Measurements from ENCODE around the gene NOSTRIN. TPM values are rescaled to one million over a fixed set of nuclear protein-coding genes. Genes with fewer than 3 reads are reported as not detected.
"Not testable (repeated sequence)": the region's sequence is repeated elsewhere in the genome, so short reads cannot be mapped to it uniquely, and the experiment has no call there.

NOSTRIN gene
- total RNA-seq, 2 donors from 2014 or later: 14.9 to 56.1 TPM

DNA sequence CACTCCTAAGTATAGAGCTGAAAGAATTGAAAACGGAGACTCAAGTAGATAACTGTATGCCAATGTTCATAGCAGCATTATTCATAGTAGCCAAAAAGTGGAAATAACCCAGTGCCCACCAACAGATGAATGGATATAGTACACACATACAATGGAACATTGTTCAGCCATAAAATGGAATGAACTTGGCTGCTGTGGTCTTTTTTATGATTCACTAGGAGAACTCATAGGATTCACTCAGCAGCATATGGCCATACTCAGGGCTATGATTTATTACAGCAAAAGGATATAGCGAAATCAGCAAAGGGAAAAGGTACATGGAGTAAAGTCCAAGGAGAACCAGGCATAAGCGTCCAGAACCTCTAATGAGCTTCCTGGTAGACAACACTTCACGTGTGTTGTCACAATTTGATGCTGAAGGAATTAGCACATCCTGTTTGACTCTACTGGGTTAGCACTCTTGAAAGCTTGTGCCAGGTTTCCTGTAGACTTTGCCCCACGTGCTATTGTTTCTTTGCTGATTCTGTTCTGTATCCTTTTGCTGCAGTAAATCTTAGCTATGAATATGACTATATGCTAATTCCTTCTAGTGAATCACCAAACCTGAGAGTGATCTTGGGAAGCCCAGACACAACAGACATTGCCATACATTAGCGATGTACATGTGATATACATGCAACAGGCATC is 72.1 kb downstream of the NOSTRIN start:
- TF ChIP-seq POLR2A (IDR thresholded peaks at IDR 0.05) (no peak), POLR2AphosphoS5 (IDR thresholded peaks at IDR 0.05) (no peak), CTCF (IDR thresholded peaks at IDR 0.05) (no peak)
- no peak for DNase-seq (ENCODE audit: low spot score)
- no peaks in the 10 kb centered on the region for H3K27me3 ChIP-seq (replicated peaks; ENCODE audit: insufficient read depth)
- 97% methylated on average over 6 of the region's 6 CpGs for WGBS
- no peaks in the 10 kb centered on the region for H3K4me1 ChIP-seq (replicated peaks)
- H3K9me3 ChIP-seq: no peaks in the 10 kb centered on the region
- intact Hi-C loops (cut with DNase I): no loop called here
- H3K36me3 ChIP-seq: no peaks in the 10 kb centered on the region
- H3K27ac ChIP-seq: no peak overlapping the region
- no peak overlapping the region for H3K4me3 ChIP-seq

DNA sequence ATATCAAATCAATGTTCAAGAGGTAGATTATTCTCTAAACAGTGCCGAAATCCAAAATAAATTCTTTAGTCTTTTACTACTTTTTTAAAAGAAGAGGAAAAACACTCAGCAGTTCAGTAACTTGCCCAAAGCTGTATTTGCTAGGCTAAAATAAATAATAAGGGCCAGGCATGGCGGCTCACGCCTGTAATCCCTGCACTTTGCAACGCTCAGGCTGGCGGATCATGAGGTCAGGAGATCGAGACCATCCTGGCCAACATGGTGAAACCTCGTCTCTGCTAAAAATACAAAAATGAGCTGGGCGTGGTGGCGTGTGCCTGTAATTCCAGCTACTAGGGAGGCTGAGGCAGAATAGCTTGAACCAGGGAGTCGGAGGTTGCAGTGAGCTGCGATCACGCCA is 79.7 kb downstream of the NOSTRIN start:
- H3K4me3 ChIP-seq; H3K4me1 ChIP-seq (replicated peaks); DNase-seq (ENCODE audit: low spot score); H3K27me3 ChIP-seq (replicated peaks; ENCODE audit: insufficient read depth); H3K27ac ChIP-seq; H3K9me3 ChIP-seq; H3K36me3 ChIP-seq; intact Hi-C loops (cut with DNase I): not testable (repeated sequence)
- WGBS: 96% methylated on average over 12 of the region's 12 CpGs

DNA sequence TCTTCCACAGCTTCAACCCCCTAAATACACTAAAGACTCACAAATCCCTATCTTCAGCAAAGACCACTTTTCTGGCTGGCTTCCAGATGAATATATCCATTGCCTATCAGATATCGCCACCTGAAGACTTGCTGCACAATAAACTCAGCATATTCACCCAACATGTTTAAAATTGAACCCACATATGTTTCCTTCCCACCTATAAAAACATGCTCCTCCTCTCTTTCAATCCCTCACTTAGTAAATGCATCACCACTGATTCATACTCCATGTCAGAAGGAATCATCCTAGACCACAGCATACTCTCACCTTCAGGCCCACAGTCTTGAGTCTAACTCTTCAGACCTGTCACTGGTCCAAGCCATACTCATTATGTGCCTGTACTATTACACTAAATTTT is 82.5 kb downstream of the NOSTRIN start:
- H3K27me3 ChIP-seq (replicated peaks; ENCODE audit: insufficient read depth): no peaks in the 10 kb centered on the region
- no peaks in the 10 kb centered on the region for H3K4me1 ChIP-seq (replicated peaks)
- intact Hi-C loops (cut with DNase I): no loop called here
- no peaks in the 10 kb centered on the region for H3K9me3 ChIP-seq
- DNase-seq (ENCODE audit: low spot score): no peak
- TF ChIP-seq CTCF (IDR thresholded peaks at IDR 0.05) (no peak), POLR2AphosphoS5 (IDR thresholded peaks at IDR 0.05) (no peak), POLR2A (IDR thresholded peaks at IDR 0.05) (no peak)
- no peak overlapping the region for H3K4me3 ChIP-seq
- no peaks in the 10 kb centered on the region for H3K36me3 ChIP-seq
- WGBS: 100% methylated on average over 1 of the region's 1 CpG
- H3K27ac ChIP-seq: no peak overlapping the region

DNA sequence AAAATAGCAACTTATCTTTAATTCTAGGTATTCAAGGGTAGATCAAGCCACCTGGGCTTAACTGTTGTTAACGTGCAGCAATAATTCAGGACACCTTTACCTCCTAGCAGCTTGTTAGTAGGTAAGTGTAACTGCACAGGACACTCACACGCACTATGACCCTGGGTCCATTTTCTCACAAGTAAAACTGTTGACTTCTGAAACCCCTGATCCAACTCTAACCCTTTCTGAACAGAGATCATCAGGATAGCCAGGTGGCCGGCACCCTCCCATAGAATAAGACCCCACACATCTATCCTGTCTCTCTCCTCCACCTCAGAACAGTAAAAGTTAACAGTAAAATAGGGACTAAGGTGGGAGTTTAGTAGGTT is 87.2 kb downstream of the NOSTRIN start:
- intact Hi-C loops (cut with DNase I): no loop called here
- WGBS: 35% methylated on average over 3 of the region's 3 CpGs
- Histone ChIP-seq H3K27me3 (replicated peaks; ENCODE audit: insufficient read depth) (no peaks in the 10 kb centered on the region), H3K27ac (no peak overlapping the region), H3K4me1 (replicated peaks) (no peaks in the 10 kb centered on the region), H3K9me3 (no peaks in the 10 kb centered on the region), H3K4me3 (no peak overlapping the region), H3K36me3 (no peaks in the 10 kb centered on the region)
- TF ChIP-seq POLR2A (IDR thresholded peaks at IDR 0.05) (no peak), CTCF (IDR thresholded peaks at IDR 0.05) (no peak), POLR2AphosphoS5 (IDR thresholded peaks at IDR 0.05) (no peak)
- DNase-seq (ENCODE audit: low spot score): no peak

DNA sequence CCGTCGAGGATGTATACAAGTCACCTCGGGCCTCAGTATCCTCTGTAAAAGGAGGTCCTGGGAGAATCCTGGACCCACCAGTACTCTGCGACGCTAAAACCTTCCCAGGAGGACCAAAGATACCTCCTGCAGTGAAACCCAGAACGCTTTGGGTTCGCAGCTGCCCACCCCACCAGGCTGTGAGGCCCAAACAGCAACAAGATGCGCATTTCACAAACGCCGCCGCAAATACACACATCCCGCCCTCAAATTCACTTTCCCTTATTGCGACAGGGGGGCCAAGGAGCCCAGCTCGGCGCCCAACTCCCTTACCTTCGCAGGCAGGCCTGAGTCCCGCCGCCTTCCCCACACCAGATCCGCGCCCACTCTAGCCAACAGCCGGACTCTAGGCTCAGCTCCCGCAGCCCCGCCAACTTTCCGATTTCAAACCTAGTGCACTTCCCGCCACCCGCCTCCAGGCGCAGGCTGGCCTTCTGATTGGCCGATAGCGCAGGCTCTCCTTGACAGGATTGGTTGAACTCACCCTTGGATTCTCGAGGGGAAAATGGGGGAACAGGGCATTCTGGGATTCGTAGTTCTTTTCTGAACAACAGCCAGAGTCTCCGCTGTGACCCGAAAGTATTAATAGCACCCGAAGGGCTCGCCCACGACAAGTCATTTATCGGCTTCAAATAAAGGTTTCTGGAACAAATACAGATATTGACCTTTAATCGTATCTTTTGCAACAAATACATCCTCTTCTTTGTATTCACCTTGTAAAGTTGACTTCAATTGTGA is 87.8 kb downstream of the NOSTRIN start, which contains the start of gene SPC25:
Gene SPC25, minus strand, starts transcription at position 425 of the 777 bp plus-strand sequence. CDS start 911 bp downstream, outside the sequence.
- WGBS: under 1% methylated on average over 38 of the region's 38 CpGs
- intact Hi-C loops (cut with DNase I): no loop called here
- H3K27me3 ChIP-seq (replicated peaks; ENCODE audit: insufficient read depth): no peaks in the 10 kb centered on the region
- H3K27ac ChIP-seq: no peak within 1 kb of the TSS
- no peak for TF ChIP-seq POLR2A (IDR thresholded peaks at IDR 0.05)
- peak in 2 of 4 experiments; percentile 43 to 56 for TF ChIP-seq CTCF (IDR thresholded peaks at IDR 0.05)
- peak; percentile 74 for TF ChIP-seq POLR2AphosphoS5 (IDR thresholded peaks at IDR 0.05)
- no peaks in the 10 kb centered on the region for H3K4me1 ChIP-seq (replicated peaks)
- no peaks in the 10 kb centered on the region for H3K36me3 ChIP-seq
- H3K4me3 ChIP-seq: peak within 1 kb of the TSS; percentile 38
- H3K9me3 ChIP-seq: no peaks in the 10 kb centered on the region
- DNase-seq (ENCODE audit: low spot score): peak; percentile 73

Measured in prostate gland (tissue), 2 donors.